PC-3 (cell line): Measurements from ENCODE around the gene CHKB.

Experiments used
- CTCF ChIP-seq: fragments of 300-600 bp; sonication (generic); conservative IDR thresholded peaks from 2 replicates; pipeline ENCODE4 v1.5.1; 2017; ENCODE audit warnings: antibody characterized with exemption, low read depth, mild to moderate bottlenecking, low read length
- EZH2 ChIP-seq: fragments of 300-600 bp; sonication (generic); IDR thresholded peaks from one replicate; pipeline ENCODE4 v1.6.1; 2017; ENCODE audit warnings: antibody characterized with exemption, mild to moderate bottlenecking, low read length; ENCODE audit not compliant: unreplicated experiment
- EZH2phosphoT487 ChIP-seq: fragments of 300-600 bp; sonication (generic); IDR thresholded peaks from 2 replicates; pipeline ENCODE4 v1.6.1; 2018; ENCODE audit warnings: mild to moderate bottlenecking, antibody characterized with exemption, low read length, borderline replicate concordance

- TF ChIP-seq CTCF (no peak), EZH2 (no peak), EZH2phosphoT487 (no peak)
Measured at GRCh38 chr22:50605002-50605612, 22.5 kb upstream of the CHKB start.
